ENCODE measurements around the gene FGFR1OP2. TPM values are rescaled to one million over a fixed set of nuclear protein-coding genes. Genes with fewer than 3 reads are reported as not detected.
"Not testable (repeated sequence)": the region's sequence is repeated elsewhere in the genome, so short reads cannot be mapped to it uniquely, and the experiment has no call there.

Gene FGFR1OP2
- total RNA-seq, 1 donor from 2014 or later, result 77.0 TPM

- no peak for TF ChIP-seq CTCF (IDR thresholded peaks at IDR 0.05; ENCODE audit: unreplicated experiment)
- no peak overlapping the region for H3K27ac Mint-ChIP-seq
- DNase-seq (ENCODE audit: low spot score, unreplicated experiment), result no peak
- peaks cover 2% of the 10 kb centered on the region for H3K4me1 Mint-ChIP-seq (ENCODE audit: low read depth)
- H3K4me3 Mint-ChIP-seq (ENCODE audit: low read depth), result no peak overlapping the region
- no peaks in the 10 kb centered on the region for H3K27me3 Mint-ChIP-seq
- peaks cover 43% of the 10 kb centered on the region for H3K36me3 Mint-ChIP-seq (ENCODE audit: insufficient read depth)
- peaks cover 33% of the 10 kb centered on the region for H3K9me3 Mint-ChIP-seq (ENCODE audit: low read depth)
Measured at GRCh38 chr12:26948309-26948708, 10.0 kb downstream of the FGFR1OP2 start.

- H3K27me3 Mint-ChIP-seq, result no peaks in the 10 kb centered on the region
- H3K4me1 Mint-ChIP-seq (ENCODE audit: low read depth), result peaks cover 2% of the 10 kb centered on the region
- peaks cover 30% of the 10 kb centered on the region for H3K36me3 Mint-ChIP-seq (ENCODE audit: insufficient read depth)
- DNase-seq (ENCODE audit: low spot score, unreplicated experiment), result no peak
- no peak overlapping the region for H3K27ac Mint-ChIP-seq
- H3K9me3 Mint-ChIP-seq (ENCODE audit: low read depth), result peaks cover 2% of the 10 kb centered on the region
- H3K4me3 Mint-ChIP-seq (ENCODE audit: low read depth), result no peak overlapping the region
- no peak for TF ChIP-seq CTCF (IDR thresholded peaks at IDR 0.05; ENCODE audit: unreplicated experiment)
Measured at GRCh38 chr12:26953447-26953846, 15.2 kb downstream of the FGFR1OP2 start.

- no peaks in the 10 kb centered on the region for H3K27me3 Mint-ChIP-seq
- H3K27ac Mint-ChIP-seq, result no peak overlapping the region
- DNase-seq (ENCODE audit: low spot score, unreplicated experiment), result no peak
- TF ChIP-seq CTCF (IDR thresholded peaks at IDR 0.05; ENCODE audit: unreplicated experiment), result no peak
- peaks cover 2% of the 10 kb centered on the region for H3K4me1 Mint-ChIP-seq (ENCODE audit: low read depth)
- peaks cover 28% of the 10 kb centered on the region for H3K36me3 Mint-ChIP-seq (ENCODE audit: insufficient read depth)
- no peak overlapping the region for H3K4me3 Mint-ChIP-seq (ENCODE audit: low read depth)
- no peaks in the 10 kb centered on the region for H3K9me3 Mint-ChIP-seq (ENCODE audit: low read depth)
Measured at GRCh38 chr12:26954027-26954426, 15.8 kb downstream of the FGFR1OP2 start.

GRCh38 chr12:26961391-26961790, 23.1 kb downstream of the FGFR1OP2 start:
- H3K4me3 Mint-ChIP-seq (ENCODE audit: low read depth); H3K27ac Mint-ChIP-seq; H3K4me1 Mint-ChIP-seq (ENCODE audit: low read depth); H3K9me3 Mint-ChIP-seq (ENCODE audit: low read depth); DNase-seq (ENCODE audit: low spot score, unreplicated experiment); H3K27me3 Mint-ChIP-seq: not testable (repeated sequence)
- H3K36me3 Mint-ChIP-seq (ENCODE audit: insufficient read depth), result peaks cover 25% of the 10 kb centered on the region

GRCh38 chr12:26961803-26962202, 23.5 kb downstream of the FGFR1OP2 start:
- Mint-ChIP-seq H3K27ac (no peak overlapping the region), H3K36me3 (ENCODE audit: insufficient read depth) (peaks cover 25% of the 10 kb centered on the region), H3K4me3 (ENCODE audit: low read depth) (no peak overlapping the region), H3K27me3 (no peaks in the 10 kb centered on the region), H3K9me3 (ENCODE audit: low read depth) (no peaks in the 10 kb centered on the region), H3K4me1 (ENCODE audit: low read depth) (no peaks in the 10 kb centered on the region)
- TF ChIP-seq CTCF (IDR thresholded peaks at IDR 0.05; ENCODE audit: unreplicated experiment), result no peak
- DNase-seq (ENCODE audit: low spot score, unreplicated experiment), result no peak

GRCh38 chr12:26963413-26963812, 25.1 kb downstream of the FGFR1OP2 start:
- no peak for DNase-seq (ENCODE audit: low spot score, unreplicated experiment)
- TF ChIP-seq CTCF (IDR thresholded peaks at IDR 0.05; ENCODE audit: unreplicated experiment), result no peak
- Mint-ChIP-seq H3K4me1 (ENCODE audit: low read depth) (no peaks in the 10 kb centered on the region), H3K27me3 (no peaks in the 10 kb centered on the region), H3K36me3 (ENCODE audit: insufficient read depth) (peaks cover 20% of the 10 kb centered on the region), H3K4me3 (ENCODE audit: low read depth) (no peak overlapping the region), H3K9me3 (ENCODE audit: low read depth) (no peaks in the 10 kb centered on the region), H3K27ac (no peak overlapping the region)
